ENCODE results near the gene DOCK8. TPM values are rescaled to one million over a fixed set of nuclear protein-coding genes. Genes with fewer than 3 reads are reported as not detected.
A peak's percentile ranks its signal among the peaks of the same experiment; 100 is the strongest.

The DOCK8 gene
- total RNA-seq, 2 experiments from 2014 or later = 59.0 to 145 TPM

DNA sequence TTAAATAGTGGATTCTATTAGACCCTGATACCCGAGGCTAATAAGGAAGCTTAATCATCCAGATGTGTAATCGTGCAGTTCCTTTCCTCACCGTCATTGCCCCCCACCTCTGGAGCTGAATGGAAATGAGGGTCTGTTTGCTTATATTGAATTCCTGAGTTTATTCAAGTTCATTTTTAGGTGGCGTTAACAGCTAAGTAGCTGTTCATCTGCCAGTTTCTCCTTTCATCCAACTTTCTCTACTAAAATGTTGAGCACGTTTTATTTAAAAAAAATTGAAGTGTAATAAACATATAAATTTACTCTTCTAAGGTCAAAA, 291.0 kb downstream of the DOCK8 start:
- peaks cover 11% of the 10 kb centered on the region; the same call in 1 of the 2 replicates for H3K36me3 ChIP-seq (ENCODE audit: insufficient read depth, low read length)
- peaks cover 29% of the 10 kb centered on the region for H3K4me1 ChIP-seq (ENCODE audit: insufficient read depth, low read length, poor library complexity, severe bottlenecking)
- ChIA-PET POLR2A (interaction anchor here (0.8 to 3.2 kb wide), 6 partner anchors 10 to 62 kb away, joined by 3 to 17 read pairs (median 4); no protein-coding TSS in a partner anchor), CTCF (ENCODE audit: unreplicated experiment) (no interaction called here)
- peak overlapping the region; percentile 88 for H3K4me3 ChIP-seq (ENCODE audit: low read depth, low read length, poor library complexity, severe bottlenecking)
- H3K79me2 ChIP-seq (ENCODE audit: insufficient read depth, low read depth, low read length) = peaks cover 28% of the 10 kb centered on the region; the same call in 1 of the 2 replicates
- no peak for DNase-seq (ENCODE audit: low spot score)
- H2AFZ ChIP-seq (ENCODE audit: low read length) = peak overlapping the region; percentile 22
- TF ChIP-seq, protein P1, sequence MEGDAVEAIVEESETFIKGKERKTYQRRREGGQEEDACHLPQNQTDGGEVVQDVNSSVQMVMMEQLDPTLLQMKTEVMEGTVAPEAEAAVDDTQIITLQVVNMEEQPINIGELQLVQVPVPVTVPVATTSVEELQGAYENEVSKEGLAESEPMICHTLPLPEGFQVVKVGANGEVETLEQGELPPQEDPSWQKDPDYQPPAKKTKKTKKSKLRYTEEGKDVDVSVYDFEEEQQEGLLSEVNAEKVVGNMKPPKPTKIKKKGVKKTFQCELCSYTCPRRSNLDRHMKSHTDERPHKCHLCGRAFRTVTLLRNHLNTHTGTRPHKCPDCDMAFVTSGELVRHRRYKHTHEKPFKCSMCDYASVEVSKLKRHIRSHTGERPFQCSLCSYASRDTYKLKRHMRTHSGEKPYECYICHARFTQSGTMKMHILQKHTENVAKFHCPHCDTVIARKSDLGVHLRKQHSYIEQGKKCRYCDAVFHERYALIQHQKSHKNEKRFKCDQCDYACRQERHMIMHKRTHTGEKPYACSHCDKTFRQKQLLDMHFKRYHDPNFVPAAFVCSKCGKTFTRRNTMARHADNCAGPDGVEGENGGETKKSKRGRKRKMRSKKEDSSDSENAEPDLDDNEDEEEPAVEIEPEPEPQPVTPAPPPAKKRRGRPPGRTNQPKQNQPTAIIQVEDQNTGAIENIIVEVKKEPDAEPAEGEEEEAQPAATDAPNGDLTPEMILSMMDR (conservative IDR thresholded peaks at IDR 0.05; ENCODE audit: low read length) = peak; percentile 26; the same call in 1 of the 2 replicates
- no peak for TF ChIP-seq EZH2phosphoT487 (IDR thresholded peaks at IDR 0.05; ENCODE audit: borderline replicate concordance, low read depth, low read length)
- no TSS peak for BruUV-seq (replicated peaks)
- H3K4me2 ChIP-seq (ENCODE audit: low read length) = peak overlapping the region; percentile 71
- H3K27ac ChIP-seq (ENCODE audit: low read depth, low read length, poor library complexity, severe bottlenecking) = no peak overlapping the region
- no peaks in the 10 kb centered on the region for H4K20me1 ChIP-seq (ENCODE audit: insufficient read depth, low read length)
- intact Hi-C loops (cut with micrococcal nuclease; ENCODE audit: unreplicated experiment) = loop anchor here (2.0 kb wide), 2 partner anchors 31 to 259 kb away; no protein-coding TSS in a partner anchor
- H3K9me2 ChIP-seq (ENCODE audit: insufficient read depth, low read length) = no peaks in the 10 kb centered on the region
- H3K9me3 ChIP-seq (ENCODE audit: low read length) = no peaks in the 10 kb centered on the region

DNA sequence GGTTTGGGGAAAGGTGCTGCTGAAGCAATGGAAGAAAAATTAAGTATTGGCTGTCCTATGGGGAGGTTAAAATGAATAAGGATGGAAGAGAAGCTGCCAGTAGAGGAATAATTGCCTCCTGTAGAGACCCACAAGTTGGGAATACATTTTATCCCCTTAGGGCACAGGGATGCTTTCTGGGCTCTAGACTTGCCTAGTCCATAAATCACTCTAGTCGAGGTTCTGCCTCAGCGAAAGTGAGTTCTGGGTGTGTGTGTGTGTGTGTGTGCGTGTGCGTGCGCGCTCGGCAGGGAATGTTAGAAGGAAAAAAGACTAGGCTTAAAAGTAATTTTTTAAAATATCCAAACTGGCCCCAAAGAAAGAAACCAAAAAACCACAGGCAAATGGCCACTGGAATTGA, 291.6 kb downstream of the DOCK8 start:
- Histone ChIP-seq H2AFZ (ENCODE audit: low read length) (no peak overlapping the region), H3K27ac (ENCODE audit: low read depth, low read length, poor library complexity, severe bottlenecking) (no peak overlapping the region), H3K4me3 (ENCODE audit: low read depth, low read length, poor library complexity, severe bottlenecking) (peak overlapping the region; percentile 88), H4K20me1 (ENCODE audit: insufficient read depth, low read length) (no peaks in the 10 kb centered on the region), H3K4me2 (ENCODE audit: low read length) (peak overlapping the region; percentile 71), H3K4me1 (ENCODE audit: insufficient read depth, low read length, poor library complexity, severe bottlenecking) (peaks cover 29% of the 10 kb centered on the region), H3K9me2 (ENCODE audit: insufficient read depth, low read length) (no peaks in the 10 kb centered on the region), H3K36me3 (ENCODE audit: insufficient read depth, low read length) (peaks cover 14% of the 10 kb centered on the region; the same call in 1 of the 2 replicates), H3K9me3 (ENCODE audit: low read length) (no peaks in the 10 kb centered on the region), H3K79me2 (ENCODE audit: insufficient read depth, low read depth, low read length) (peaks cover 28% of the 10 kb centered on the region; the same call in 1 of the 2 replicates)
- TSS peak; percentile 43 for BruUV-seq (replicated peaks)
- no peak for DNase-seq (ENCODE audit: low spot score)
- intact Hi-C loops (cut with micrococcal nuclease; ENCODE audit: unreplicated experiment) = no loop called here
- ChIA-PET POLR2A (interaction anchor here (0.6 to 3.2 kb wide), 9 partner anchors 10 to 522 kb away, joined by 3 to 17 read pairs (median 4); no protein-coding TSS in a partner anchor), CTCF (ENCODE audit: unreplicated experiment) (no interaction called here)
- TF ChIP-seq, protein P1 (conservative IDR thresholded peaks at IDR 0.05; ENCODE audit: low read length) = no peak
- no peak for TF ChIP-seq EZH2phosphoT487 (IDR thresholded peaks at IDR 0.05; ENCODE audit: borderline replicate concordance, low read depth, low read length)

DNA sequence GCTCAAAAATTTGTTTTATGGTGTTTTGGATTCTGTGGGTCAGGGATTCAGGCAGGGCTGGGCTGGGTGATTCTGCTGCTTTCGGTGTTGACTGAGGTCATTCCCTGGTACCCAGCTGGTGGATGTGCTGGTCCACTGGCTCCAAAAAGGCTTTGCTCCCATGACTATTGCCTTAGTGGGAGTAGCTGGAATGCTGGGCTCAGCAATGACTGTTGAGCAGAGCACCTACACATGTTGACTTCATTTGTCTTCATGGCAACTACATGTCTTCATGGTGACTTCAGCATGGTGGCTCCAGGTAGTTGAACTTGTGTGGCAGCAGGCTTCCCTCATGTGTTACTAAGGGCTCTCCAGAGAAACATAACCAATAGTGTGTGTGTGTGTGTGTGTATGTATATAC, 297.2 kb downstream of the DOCK8 start:
- DNase-seq (ENCODE audit: low spot score) = no peak
- H3K79me2 ChIP-seq (ENCODE audit: insufficient read depth, low read depth, low read length) = peaks cover 30% of the 10 kb centered on the region
- no peaks in the 10 kb centered on the region for H3K9me3 ChIP-seq (ENCODE audit: low read length)
- H2AFZ ChIP-seq (ENCODE audit: low read length) = no peak overlapping the region
- no TSS peak for BruUV-seq (replicated peaks)
- H3K36me3 ChIP-seq (ENCODE audit: insufficient read depth, low read length) = peaks cover 23% of the 10 kb centered on the region; the same call in 1 of the 2 replicates
- no peak overlapping the region for H3K4me2 ChIP-seq (ENCODE audit: low read length)
- CTCF ChIA-PET (ENCODE audit: unreplicated experiment) = no interaction called here
- no peak overlapping the region for H3K27ac ChIP-seq (ENCODE audit: low read depth, low read length, poor library complexity, severe bottlenecking)
- no peaks in the 10 kb centered on the region for H3K9me2 ChIP-seq (ENCODE audit: insufficient read depth, low read length)
- H3K4me1 ChIP-seq (ENCODE audit: insufficient read depth, low read length, poor library complexity, severe bottlenecking) = peaks cover 9% of the 10 kb centered on the region
- H4K20me1 ChIP-seq (ENCODE audit: insufficient read depth, low read length) = no peaks in the 10 kb centered on the region; the same call in 1 of the 2 replicates
- POLR2A ChIA-PET = no interaction called here
- TF ChIP-seq, protein P1 (conservative IDR thresholded peaks at IDR 0.05; ENCODE audit: low read length) = no peak
- TF ChIP-seq EZH2phosphoT487 (IDR thresholded peaks at IDR 0.05; ENCODE audit: borderline replicate concordance, low read depth, low read length) = no peak
- intact Hi-C loops (cut with micrococcal nuclease; ENCODE audit: unreplicated experiment) = no loop called here
- H3K4me3 ChIP-seq (ENCODE audit: low read depth, low read length, poor library complexity, severe bottlenecking) = no peak overlapping the region
